ENCODE results near the gene STIL.

STIL gene

GRCh38 chr1:47223921-47224675 lies 89.8 kb downstream of the STIL start:
- Histone ChIP-seq H3K27me3 (ENCODE audit: insufficient read depth, insufficient read length) (peaks cover 78% of the 10 kb centered on the region), H3K9ac (ENCODE audit: insufficient read length, low read depth) (no peak overlapping the region), H3K4me3 (ENCODE audit: insufficient read length, low read depth) (no peak overlapping the region), H3K9me3 (ENCODE audit: insufficient read depth, low read length) (no peaks in the 10 kb centered on the region), H3K4me1 (ENCODE audit: insufficient read depth, insufficient read length) (peaks cover 14% of the 10 kb centered on the region), H3K36me3 (ENCODE audit: insufficient read depth, insufficient read length, low read length) (no peaks in the 10 kb centered on the region)
- no peak for DNase-seq (ENCODE audit: low read depth, low spot score)
- TF ChIP-seq SUZ12 (IDR thresholded peaks at IDR 0.05; ENCODE audit: extremely low read depth, insufficient read depth, insufficient read length) (no peak), YY1 (IDR thresholded peaks at IDR 0.05; ENCODE audit: insufficient read depth, insufficient read length) (no peak), ZNF274 (IDR thresholded peaks at IDR 0.05; ENCODE audit: low read depth, low read length) (no peak)

DNA sequence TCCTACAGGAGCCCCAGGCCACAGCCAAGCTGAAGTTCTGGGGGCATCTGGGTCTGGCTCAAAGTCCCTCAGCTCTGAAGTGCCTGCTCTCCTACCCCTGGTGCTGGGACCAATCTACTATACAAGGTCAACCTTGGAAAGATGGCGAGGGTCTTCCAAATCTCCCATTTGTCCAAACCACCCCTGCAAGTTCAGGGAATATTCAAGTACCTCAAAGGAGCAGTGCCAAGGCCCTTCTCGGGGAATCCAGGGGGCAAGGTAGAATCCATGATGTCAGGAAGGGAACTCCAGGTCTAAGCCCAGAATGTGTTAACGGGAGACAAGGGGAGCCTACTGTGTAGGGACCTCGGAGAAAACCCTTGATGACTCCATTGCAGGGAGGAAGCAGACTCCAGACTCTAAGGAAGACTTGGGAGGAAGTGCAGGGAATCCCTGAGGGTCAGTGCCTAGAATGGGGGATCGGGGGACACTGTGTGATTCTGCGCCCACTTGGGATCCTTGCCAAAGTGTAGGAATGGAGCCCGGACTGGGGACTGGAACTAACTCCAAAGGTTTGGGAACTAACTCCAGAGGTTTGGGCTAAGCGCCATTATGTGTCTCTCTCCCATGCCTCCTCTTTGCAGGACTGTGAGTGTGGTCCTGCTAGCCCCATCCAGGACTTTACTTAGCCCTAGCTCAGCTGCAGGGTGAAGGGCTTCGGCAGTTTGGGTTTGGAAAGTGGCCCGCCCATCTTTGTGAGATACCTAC lies 90.6 kb downstream of the STIL start:
- Histone ChIP-seq H3K9ac (ENCODE audit: insufficient read length, low read depth) (no peak overlapping the region), H3K4me3 (ENCODE audit: insufficient read length, low read depth) (no peak overlapping the region), H3K9me3 (ENCODE audit: insufficient read depth, low read length) (no peaks in the 10 kb centered on the region), H3K27me3 (ENCODE audit: insufficient read depth, insufficient read length) (peaks cover 71% of the 10 kb centered on the region), H3K4me1 (ENCODE audit: insufficient read depth, insufficient read length) (peaks cover 6% of the 10 kb centered on the region), H3K36me3 (ENCODE audit: insufficient read depth, insufficient read length, low read length) (no peaks in the 10 kb centered on the region)
- no peak for DNase-seq (ENCODE audit: low read depth, low spot score)
- TF ChIP-seq SUZ12 (IDR thresholded peaks at IDR 0.05; ENCODE audit: extremely low read depth, insufficient read depth, insufficient read length): no peak
- TF ChIP-seq ZNF274 (IDR thresholded peaks at IDR 0.05; ENCODE audit: low read depth, low read length): no peak

DNA sequence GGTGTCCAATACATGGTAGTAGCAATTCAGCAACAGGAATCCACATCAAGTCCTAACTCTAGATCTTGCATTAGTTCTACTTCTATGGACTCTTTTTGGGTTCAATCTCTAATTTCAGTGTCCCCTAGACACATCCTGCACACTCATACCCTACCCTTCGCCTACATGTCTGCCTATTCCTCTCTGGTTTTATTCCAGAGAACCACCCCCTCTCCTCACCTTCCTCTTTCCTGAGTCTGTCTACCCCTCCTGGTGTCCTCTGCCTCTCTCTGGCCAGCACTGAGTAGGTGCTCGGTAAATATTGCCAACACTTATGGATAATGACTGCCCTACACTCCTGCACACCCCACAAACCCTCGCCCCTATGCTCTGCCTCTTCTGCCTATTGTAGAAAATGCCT lies 91.5 kb downstream of the STIL start:
- Histone ChIP-seq H3K9me3 (ENCODE audit: insufficient read depth, low read length) (no peaks in the 10 kb centered on the region), H3K36me3 (ENCODE audit: insufficient read depth, insufficient read length, low read length) (no peaks in the 10 kb centered on the region), H3K9ac (ENCODE audit: insufficient read length, low read depth) (no peak overlapping the region), H3K27me3 (ENCODE audit: insufficient read depth, insufficient read length) (peaks cover 67% of the 10 kb centered on the region), H3K4me3 (ENCODE audit: insufficient read length, low read depth) (no peak overlapping the region), H3K4me1 (ENCODE audit: insufficient read depth, insufficient read length) (peaks cover 6% of the 10 kb centered on the region)
- no peak for DNase-seq (ENCODE audit: low read depth, low spot score)
- TF ChIP-seq ZNF274 (IDR thresholded peaks at IDR 0.05; ENCODE audit: low read depth, low read length) (no peak), YY1 (IDR thresholded peaks at IDR 0.05; ENCODE audit: insufficient read depth, insufficient read length) (no peak), SUZ12 (IDR thresholded peaks at IDR 0.05; ENCODE audit: extremely low read depth, insufficient read depth, insufficient read length) (no peak)

DNA sequence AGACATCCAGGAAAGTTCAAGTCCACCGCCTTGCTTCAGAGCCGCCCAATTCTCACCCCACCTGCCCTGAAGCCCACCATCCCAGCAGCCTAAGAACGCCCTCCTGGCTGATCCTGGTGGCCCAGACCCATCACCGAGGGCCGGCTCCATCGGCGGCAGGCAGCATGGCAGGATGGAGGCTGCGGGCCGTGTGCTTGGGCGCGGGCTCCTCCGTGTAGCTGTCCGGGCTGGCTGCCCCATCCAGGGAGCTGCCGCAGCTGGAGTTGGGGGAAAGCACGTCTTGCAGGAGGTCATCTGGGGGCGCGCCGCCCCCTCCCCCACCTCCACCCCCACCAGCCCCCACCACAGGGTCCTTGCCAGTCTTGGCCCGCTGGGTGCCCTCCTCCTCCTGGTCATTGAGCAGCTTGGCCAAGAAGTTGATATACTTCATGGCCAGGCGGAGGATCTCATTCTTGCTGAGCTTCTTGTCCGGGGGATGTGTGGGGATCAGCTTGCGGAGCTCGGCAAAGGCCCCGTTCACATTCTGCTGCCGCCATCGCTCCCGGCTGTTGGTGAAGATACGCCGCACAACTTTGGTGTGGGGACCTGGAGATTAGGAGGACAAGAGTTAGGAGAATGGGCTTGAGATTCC lies 94.2 kb downstream of the STIL start:
- Histone ChIP-seq H3K36me3 (ENCODE audit: insufficient read depth, insufficient read length, low read length) (no peaks in the 10 kb centered on the region), H3K9me3 (ENCODE audit: insufficient read depth, low read length) (no peaks in the 10 kb centered on the region), H3K4me1 (ENCODE audit: insufficient read depth, insufficient read length) (peaks cover 2% of the 10 kb centered on the region), H3K9ac (ENCODE audit: insufficient read length, low read depth) (no peak overlapping the region), H3K4me3 (ENCODE audit: insufficient read length, low read depth) (no peak overlapping the region), H3K27me3 (ENCODE audit: insufficient read depth, insufficient read length) (peaks cover 40% of the 10 kb centered on the region)
- no peak for DNase-seq (ENCODE audit: low read depth, low spot score)
- TF ChIP-seq YY1 (IDR thresholded peaks at IDR 0.05; ENCODE audit: insufficient read depth, insufficient read length) (no peak), SUZ12 (IDR thresholded peaks at IDR 0.05; ENCODE audit: extremely low read depth, insufficient read depth, insufficient read length) (no peak), ZNF274 (IDR thresholded peaks at IDR 0.05; ENCODE audit: low read depth, low read length) (no peak)

GRCh38 chr1:47219001-47219400 lies 94.9 kb downstream of the STIL start:
- Histone ChIP-seq H3K27me3 (ENCODE audit: insufficient read depth, insufficient read length) (peaks cover 39% of the 10 kb centered on the region), H3K9me3 (ENCODE audit: insufficient read depth, low read length) (no peaks in the 10 kb centered on the region), H3K9ac (ENCODE audit: insufficient read length, low read depth) (no peak overlapping the region), H3K4me3 (ENCODE audit: insufficient read length, low read depth) (no peak overlapping the region), H3K36me3 (ENCODE audit: insufficient read depth, insufficient read length, low read length) (no peaks in the 10 kb centered on the region), H3K4me1 (ENCODE audit: insufficient read depth, insufficient read length) (no peaks in the 10 kb centered on the region)
- no peak for DNase-seq (ENCODE audit: low read depth, low spot score)
- TF ChIP-seq SUZ12 (IDR thresholded peaks at IDR 0.05; ENCODE audit: extremely low read depth, insufficient read depth, insufficient read length): no peak
- no peak for TF ChIP-seq YY1 (IDR thresholded peaks at IDR 0.05; ENCODE audit: insufficient read depth, insufficient read length)
- no peak for TF ChIP-seq ZNF274 (IDR thresholded peaks at IDR 0.05; ENCODE audit: low read depth, low read length)

DNA sequence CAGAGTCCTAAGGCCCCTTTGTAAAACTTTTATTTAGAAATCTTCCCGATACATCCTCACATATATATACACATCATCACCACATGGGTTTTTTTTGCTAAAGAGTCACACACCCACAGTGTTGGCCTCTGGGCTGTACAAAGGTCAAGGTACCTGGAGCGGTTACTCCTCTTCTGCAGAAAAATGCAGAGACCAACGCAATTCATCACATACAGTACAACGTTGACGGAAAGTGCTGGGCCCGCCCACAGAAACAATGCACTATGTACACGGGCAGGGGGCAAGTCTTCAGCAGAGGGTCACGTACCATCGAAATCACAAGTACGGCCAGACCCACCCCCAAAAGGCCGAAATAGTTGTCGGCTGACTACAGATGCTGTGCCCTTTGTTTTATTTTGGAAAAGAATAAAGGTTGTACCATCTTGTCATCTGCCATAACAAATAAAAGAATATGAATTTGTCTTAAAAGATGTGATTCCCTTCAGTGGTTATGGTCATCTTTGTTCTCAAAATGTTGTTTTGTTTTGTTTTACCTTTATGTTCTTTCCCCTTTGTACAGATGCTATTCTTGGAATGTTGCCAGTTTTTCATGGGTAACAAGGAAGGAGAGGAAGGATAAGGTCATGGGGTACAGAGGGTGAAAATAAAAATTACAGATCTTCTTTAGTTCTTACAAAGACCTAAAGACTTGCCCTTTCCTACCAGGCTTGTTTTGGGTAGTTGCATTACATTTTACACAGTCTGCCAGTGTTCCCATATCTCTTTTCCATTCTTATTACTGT lies 97.5 kb downstream of the STIL start:
- no peaks in the 10 kb centered on the region for H3K9me3 ChIP-seq (ENCODE audit: insufficient read depth, low read length)
- TF ChIP-seq ZNF274 (IDR thresholded peaks at IDR 0.05; ENCODE audit: low read depth, low read length) (no peak), YY1 (IDR thresholded peaks at IDR 0.05; ENCODE audit: insufficient read depth, insufficient read length) (no peak), SUZ12 (IDR thresholded peaks at IDR 0.05; ENCODE audit: extremely low read depth, insufficient read depth, insufficient read length) (no peak)
- H3K4me3 ChIP-seq (ENCODE audit: insufficient read length, low read depth): no peak overlapping the region
- peaks cover 9% of the 10 kb centered on the region for H3K4me1 ChIP-seq (ENCODE audit: insufficient read depth, insufficient read length)
- DNase-seq (ENCODE audit: low read depth, low spot score): no peak
- no peaks in the 10 kb centered on the region for H3K36me3 ChIP-seq (ENCODE audit: insufficient read depth, insufficient read length, low read length)
- H3K9ac ChIP-seq (ENCODE audit: insufficient read length, low read depth): no peak overlapping the region
- peaks cover 17% of the 10 kb centered on the region for H3K27me3 ChIP-seq (ENCODE audit: insufficient read depth, insufficient read length)
